Measurements from ENCODE around the gene GSK3B. TPM values are rescaled to one million over a fixed set of nuclear protein-coding genes. Genes with fewer than 3 reads are reported as not detected.

The GSK3B gene
- polyA plus RNA-seq, 1 donor (not counting 4 experiments of a cell fraction or from before 2014, with no cell fraction given) = 73.3 TPM

DNA sequence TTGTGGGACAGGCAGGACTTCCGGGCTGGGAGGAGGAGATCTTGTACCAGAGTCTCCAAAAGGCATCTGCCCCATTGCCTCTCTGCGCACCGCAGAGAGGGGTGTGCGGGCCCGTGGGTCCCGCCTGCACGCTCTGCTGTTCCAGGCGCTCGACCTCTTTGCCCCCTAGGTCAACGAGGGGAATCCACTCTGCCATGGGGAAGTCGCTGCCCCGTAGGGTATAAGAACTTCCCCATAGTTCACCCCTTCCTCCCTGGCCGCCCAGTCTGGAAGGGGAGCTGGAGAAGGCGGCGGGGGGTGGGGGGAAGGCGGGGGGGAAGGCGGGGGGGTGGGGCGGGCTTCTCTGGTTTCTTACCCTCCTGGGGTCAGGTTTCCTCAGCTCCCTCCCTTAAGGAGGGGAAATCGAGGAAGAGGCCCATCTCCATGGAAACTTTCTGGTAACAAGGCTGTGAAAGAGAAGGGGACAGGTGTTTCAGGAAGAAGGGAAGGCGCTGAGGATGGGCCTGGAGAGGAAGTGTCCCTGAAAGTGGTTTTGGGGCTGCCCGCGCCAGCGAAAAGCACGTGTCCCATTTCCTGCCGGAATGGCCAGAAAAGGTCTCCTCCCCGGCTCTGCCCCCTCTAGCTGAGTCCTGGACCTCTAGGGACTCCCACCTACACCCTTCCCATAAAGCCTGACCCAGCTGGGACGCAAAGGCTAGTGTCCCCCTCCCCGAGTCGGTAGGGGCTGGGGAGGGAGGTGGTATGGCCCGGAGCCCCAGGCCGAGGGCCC, 284.8 kb downstream of the GSK3B start:
- FAIRE-seq (no peak), DNase-seq (ENCODE audit: low read depth, low spot score) (no peak)
- Histone ChIP-seq H3K36me3 (ENCODE audit: control insufficient read depth in 2 of 2, extremely low read depth in 1 of 2, insufficient read depth in 2 of 2, low read length in 2 of 2) (no peaks in the 10 kb centered on the region), H3K27me3 (ENCODE audit: control insufficient read depth, extremely low read depth, insufficient read depth, low read length) (peaks cover 9% of the 10 kb centered on the region), H2AFZ (ENCODE audit: control insufficient read depth, low read length) (peak overlapping the region; percentile 90), H3K27ac (ENCODE audit: control insufficient read depth, insufficient read depth, low read length) (no peak overlapping the region), H3K9me3 (ENCODE audit: control insufficient read depth, low read depth, low read length) (no peaks in the 10 kb centered on the region), H3K9me1 (ENCODE audit: control insufficient read depth, extremely low read depth, insufficient read depth, low read length) (no peaks in the 10 kb centered on the region), H4K20me1 (ENCODE audit: control insufficient read depth, extremely low read depth, insufficient read depth, low read length) (no peaks in the 10 kb centered on the region), H3K4me2 (ENCODE audit: control insufficient read depth, extremely low read depth, insufficient read depth, low read depth, low read length) (peak overlapping the region; percentile 74), H3K4me1 (ENCODE audit: control insufficient read depth, extremely low read depth, insufficient read depth, low read length) (peaks cover 4% of the 10 kb centered on the region), H3K9ac (ENCODE audit: control insufficient read depth, extremely low read depth, insufficient read depth, low read length) (peak overlapping the region; percentile 28), H3K4me3 (ENCODE audit: control insufficient read depth in 2 of 3, extremely low read depth in 1 of 3, insufficient read depth in 2 of 3, low read depth in 1 of 3, low read length in 3 of 3) (peak overlapping the region; percentile 24 to 53 (median 35)), H3K79me2 (ENCODE audit: control insufficient read depth, insufficient read depth, low read length) (no peaks in the 10 kb centered on the region)
- TF ChIP-seq EZH2 (IDR thresholded peaks at IDR 0.05; ENCODE audit: low read length) (no peak), CTCF (optimal IDR thresholded peaks at IDR 0.05 in 1 of 3, IDR thresholded peaks at IDR 0.05 in 1 of 3, conservative IDR thresholded peaks at IDR 0.05 in 1 of 3; ENCODE audit: extremely low read depth in 1 of 3, insufficient read depth in 2 of 3, low read length in 3 of 3) (no peak)
- dilution Hi-C loops (cut with MboI; ENCODE audit: extremely low pct_ligation_motif_present, low sequenced_read_pairs) = no loop called here

- Histone ChIP-seq H3K36me3 (ENCODE audit: control insufficient read depth in 2 of 2, extremely low read depth in 1 of 2, insufficient read depth in 2 of 2, low read length in 2 of 2) (no peaks in the 10 kb centered on the region), H2AFZ (ENCODE audit: control insufficient read depth, low read length) (no peak overlapping the region), H4K20me1 (ENCODE audit: control insufficient read depth, extremely low read depth, insufficient read depth, low read length) (no peaks in the 10 kb centered on the region), H3K79me2 (ENCODE audit: control insufficient read depth, insufficient read depth, low read length) (no peaks in the 10 kb centered on the region), H3K4me3 (ENCODE audit: control insufficient read depth in 2 of 3, extremely low read depth in 1 of 3, insufficient read depth in 2 of 3, low read depth in 1 of 3, low read length in 3 of 3) (no peak overlapping the region), H3K9me1 (ENCODE audit: control insufficient read depth, extremely low read depth, insufficient read depth, low read length) (no peaks in the 10 kb centered on the region), H3K9me3 (ENCODE audit: control insufficient read depth, low read depth, low read length) (no peaks in the 10 kb centered on the region), H3K4me1 (ENCODE audit: control insufficient read depth, extremely low read depth, insufficient read depth, low read length) (peaks cover 4% of the 10 kb centered on the region), H3K4me2 (ENCODE audit: control insufficient read depth, extremely low read depth, insufficient read depth, low read depth, low read length) (no peak overlapping the region), H3K9ac (ENCODE audit: control insufficient read depth, extremely low read depth, insufficient read depth, low read length) (no peak overlapping the region), H3K27ac (ENCODE audit: control insufficient read depth, insufficient read depth, low read length) (no peak overlapping the region), H3K27me3 (ENCODE audit: control insufficient read depth, extremely low read depth, insufficient read depth, low read length) (peaks cover 8% of the 10 kb centered on the region)
- FAIRE-seq = no peak
- TF ChIP-seq CTCF (optimal IDR thresholded peaks at IDR 0.05 in 1 of 3, IDR thresholded peaks at IDR 0.05 in 1 of 3, conservative IDR thresholded peaks at IDR 0.05 in 1 of 3; ENCODE audit: extremely low read depth in 1 of 3, insufficient read depth in 2 of 3, low read length in 3 of 3) = no peak
- TF ChIP-seq EZH2 (IDR thresholded peaks at IDR 0.05; ENCODE audit: low read length) = no peak
- DNase-seq (ENCODE audit: low read depth, low spot score) = no peak
- dilution Hi-C loops (cut with MboI; ENCODE audit: extremely low pct_ligation_motif_present, low sequenced_read_pairs) = no loop called here
Observed at GRCh38 chr3:119808843-119809242, 285.4 kb downstream of the GSK3B start.
